GM12878 (cell line): ENCODE data around the gene RGS19. TPM values are rescaled to one million over a fixed set of nuclear protein-coding genes. Genes with fewer than 3 reads are reported as not detected.

Source experiments
- ATAC-seq: fragments of 200-7000 bp; cut with Tn5 transposase; 3 replicates; pipeline ENCODE4 v1.9.1; 2020; ENCODE audit warnings: mild to moderate bottlenecking, moderate library complexity
- BruUV-seq: library from RNA; stranded (reverse); fragments of 400-500 nt; replicated peaks from 2 replicates; lab custom pipeline; 2021; lab: Mats Ljungman, UMichigan
- CTCF ChIA-PET: fragments of 300-600 bp; sonication (Branson Sonifier 250); formaldehyde crosslinking; extraction: SDS; loops from one replicate; lab custom pipeline; 2021; ENCODE audit warnings: inconsistent platforms; lab: Yijun Ruan, JAX
- POLR2A ChIA-PET: fragments of 350-600 bp; formaldehyde crosslinking; extraction: SDS; loops from one replicate; lab custom pipeline; 2021; ENCODE audit warnings: inconsistent platforms; lab: Charles Lee
- RAD21 ChIA-PET: fragments of 300-600 bp; sonication (Branson Sonifier 250); formaldehyde crosslinking; loops from one replicate; lab custom pipeline; 2023; ENCODE audit warnings: antibody characterized with exemption; ENCODE audit not compliant: unreplicated experiment; lab: Charles Lee
- SMC1A ChIA-PET: fragments of 300-600 bp; sonication (Branson Sonifier 250); formaldehyde crosslinking; loops from one replicate; lab custom pipeline; 2023; ENCODE audit not compliant: unreplicated experiment, uncharacterized antibody; lab: Charles Lee
- DNase-seq: peaks from one replicate; pipeline ENCODE4 v3.0.0-alpha.2; 2011; ENCODE audit warnings: low read depth, low spot score
- FAIRE-seq: peaks from 3 replicates; lab custom pipeline; 2011; peaks lifted over from hg19 to GRCh38; lab: Jason Lieb, UNC
- H2AFZ ChIP-seq: 2 replicates; pipeline ENCODE4 v1.6.0; 2011; ENCODE audit warnings: low read depth, low read length, control low read depth; ENCODE audit not compliant: control insufficient read depth
- H3K27ac ChIP-seq: 2 replicates; pipeline ENCODE4 v1.5.1; 2011; ENCODE audit warnings: control low read depth; ENCODE audit not compliant: control insufficient read depth, insufficient read depth
- H3K27me3 ChIP-seq, 2 experiments: replicated peaks in 1 of 2; 2 replicates each; pipeline versions ENCODE4 v1.6.0 to v1.6.1; 2011; ENCODE audit warnings: low read length in 1 of 2; ENCODE audit not compliant: control insufficient read depth in 2 of 2, insufficient read depth in 2 of 2
- H3K36me3 ChIP-seq, 2 experiments: 2 replicates each; pipeline ENCODE4 v1.5.1; 2011; ENCODE audit warnings: low read length in 1 of 2; ENCODE audit not compliant: control insufficient read depth in 2 of 2, insufficient read depth in 2 of 2
- H3K4me1 ChIP-seq: 2 replicates; pipeline ENCODE4 v1.6.1; 2011; ENCODE audit warnings: mild to moderate bottlenecking, low read length, moderate library complexity, mixed read lengths; ENCODE audit not compliant: control insufficient read depth, insufficient read depth
- H3K4me2 ChIP-seq: 2 replicates; pipeline ENCODE4 v1.6.0; 2011; ENCODE audit warnings: control low read depth; ENCODE audit not compliant: control insufficient read depth, insufficient read depth
- H3K4me3 ChIP-seq: fragments of 200-600 bp; sonication (generic); 2 replicates; pipeline ENCODE4 v1.5.1; 2016
- H3K79me2 ChIP-seq: 2 replicates; pipeline ENCODE4 v1.6.0; 2011; ENCODE audit warnings: low read length; ENCODE audit not compliant: control insufficient read depth, insufficient read depth
- H3K9ac ChIP-seq: 2 replicates; pipeline ENCODE4 v1.8.0; 2011; ENCODE audit warnings: low read length, control low read depth, mixed read lengths; ENCODE audit not compliant: control insufficient read depth, insufficient read depth
- H3K9me3 ChIP-seq: replicated peaks from 3 replicates; pipeline ENCODE4 v1.5.1; 2011; ENCODE audit warnings: mild to moderate bottlenecking, low read length; ENCODE audit not compliant: control insufficient read depth, insufficient read depth
- H4K20me1 ChIP-seq: 2 replicates; pipeline ENCODE4 v1.6.0; 2011; ENCODE audit not compliant: control insufficient read depth, insufficient read depth
- BRCA1 ChIP-seq: IDR thresholded peaks from 2 replicates; pipeline ENCODE4 v1.6.1; 2011; ENCODE audit warnings: low read depth, low read length, improper control_type of control experiment
- CBX5 ChIP-seq: sonication (generic); IDR thresholded peaks from 2 replicates; pipeline ENCODE4 v1.6.1; 2016; ENCODE audit warnings: low read depth, moderate library complexity, mild to moderate bottlenecking, inconsistent platforms
- IRF5 ChIP-seq: fragments of 450-650 bp; IDR thresholded peaks from 2 replicates; pipeline ENCODE4 v1.6.1; 2017; ENCODE audit warnings: borderline replicate concordance
- PAX5 ChIP-seq: IDR thresholded peaks from 2 replicates; pipeline ENCODE4 v1.6.1; 2011; ENCODE audit warnings: low read depth, low read length, borderline replicate concordance
- POLR2A ChIP-seq: IDR thresholded peaks from 2 replicates; pipeline ENCODE4 v1.6.1; 2011; ENCODE audit warnings: low read depth, mild to moderate bottlenecking, low read length
- POLR2AphosphoS2 ChIP-seq: IDR thresholded peaks from 2 replicates; pipeline ENCODE4 v1.6.1; 2011; ENCODE audit warnings: low read depth, mild to moderate bottlenecking, low read length, improper control_type of control experiment, moderate library complexity
- SREBF1 ChIP-seq: IDR thresholded peaks from 2 replicates; pipeline ENCODE4 v1.6.1; 2012; ENCODE audit warnings: mild to moderate bottlenecking, low read length
- WGBS: methylation state at CpG from one replicate; pipeline ENCODE4 v1.1.6; 2016; ENCODE audit warnings: low lambda C conversion rate; ENCODE audit not compliant: insufficient replicate concordance, insufficient coverage; ENCODE audit errors: missing lambda C conversion rate; 5-methylcytosine and 5-hydroxymethylcytosine counted together
- in situ Hi-C: fragments of 300-500 bp; cut with MboI; formaldehyde crosslinking; loops from 9 replicates; pipeline ENCODE4 v1.14.3; 2018; ENCODE audit warnings: mixed read lengths
- intact Hi-C: fragments of 100-400 bp; cut with micrococcal nuclease; formaldehyde crosslinking; loops from one replicate; pipeline ENCODE4 v1.14.2; 2022; ENCODE audit not compliant: unreplicated experiment
- polyA plus RNA-seq, 11 experiments: library from polyadenylated mRNA; depleted of rRNA in 4 of 11; unstranded in 6 of 11; stranded (reverse) in 5 of 11; fragments of >200 nt; fragmentation: Nextera tagmentation in 4 of 11; fragmentation: Illumina TruSeq in 1 of 11; extraction: Ambion mirVana in 4 of 11; extraction: Trizol in 1 of 11; gene quantifications; 1 replicate in 1 of 11; 2 replicates in 10 of 11; pipeline versions ENCODE4 v1.2.1 to v1.2.3, GENCODE V29; 2011 to 2016; ENCODE audit warnings: inconsistent platforms in 2 of 11, missing spikeins in 2 of 11, low read depth in 1 of 11
- total RNA-seq, 4 experiments: library from RNA; depleted of rRNA in 3 of 4; stranded (reverse); fragments of >200 nt in 3 of 4; fragmentation: Illumina TruSeq in 1 of 4; extraction: Trizol in 1 of 4; gene quantifications; 2 replicates each; pipeline versions ENCODE4 v1.2.1 to v1.2.3, GENCODE V29; 2013 to 2021
- TF ChIP-seq, protein P1 (sequence below): fragments of 450-650 bp; formaldehyde crosslinking; IDR thresholded peaks from 2 replicates; pipeline ENCODE4 v1.4.0; 2022; ENCODE audit warnings: mild to moderate bottlenecking, moderate library complexity
- TF ChIP-seq, protein P2 (sequence below): IDR thresholded peaks from 2 replicates; pipeline ENCODE4 v1.6.1; 2012; ENCODE audit warnings: improper control_type of control experiment, low read depth, low read length; ENCODE audit not compliant: insufficient replicate concordance
- TF ChIP-seq, protein P3 (sequence below): fragments of 450-650 bp; formaldehyde crosslinking; IDR thresholded peaks from 2 replicates; pipeline ENCODE4 v1.4.0; 2020; ENCODE audit warnings: mild to moderate bottlenecking, moderate library complexity

RGS19 gene
- total and polyA plus RNA-seq, 10 of the 15 experiments (the other 5 are each of a cell fraction or from before 2014, with no cell fraction given), result 0.82 to 62.4 (median 39.8) TPM

DNA sequence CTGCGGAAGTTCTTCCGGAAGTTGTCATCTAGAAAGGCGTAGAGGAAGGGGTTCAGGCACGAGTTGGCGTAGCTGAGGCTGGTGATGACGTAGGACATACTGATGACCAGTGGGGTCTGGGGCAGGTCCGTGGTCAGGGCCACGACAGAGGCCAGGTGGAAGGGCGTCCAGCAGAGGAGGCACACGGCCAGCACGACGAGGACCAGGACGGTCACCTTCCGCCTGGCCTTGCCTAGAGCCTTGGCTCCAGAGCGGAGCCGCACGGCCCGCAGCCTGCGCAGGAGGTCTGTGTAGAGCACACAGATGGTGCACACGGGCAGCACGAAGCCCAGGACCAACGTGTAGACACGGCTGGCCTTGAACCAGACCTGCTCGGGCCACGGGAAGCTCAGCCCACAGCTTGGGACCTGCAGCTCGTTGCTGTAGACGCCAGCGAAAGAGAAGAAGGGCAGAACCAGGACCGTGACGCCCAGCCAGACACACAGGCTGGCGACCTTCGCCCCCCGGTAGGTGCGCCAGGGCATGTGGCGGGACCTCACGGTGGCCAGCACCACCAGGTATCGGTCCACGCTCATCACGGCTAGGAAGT, 26.6 kb upstream of the RGS19 start:
- WGBS, result 61% methylated on average over 39 of the region's 39 CpGs
- Histone ChIP-seq H3K4me1 (no peaks in the 10 kb centered on the region; the same call in 1 of the 2 replicates), H3K4me2 (no peak overlapping the region), H3K9ac (no peak overlapping the region), H3K27me3 (peaks cover 4 to 9% of the 10 kb centered on the region in 2 experiments; a peak in 3 of 4 replicates), H3K27ac (no peak overlapping the region), H3K9me3 (no peaks in the 10 kb centered on the region), H4K20me1 (no peaks in the 10 kb centered on the region), H3K36me3 (no peaks in the 10 kb centered on the region), H3K4me3 (no peak overlapping the region), H3K79me2 (no peaks in the 10 kb centered on the region), H2AFZ (no peak overlapping the region)
- DNase-seq (no peak), FAIRE-seq (no peak), ATAC-seq (no peak)
- ChIA-PET CTCF (interaction anchor here (4.6 kb wide), 1 partner anchor 15 kb away, joined by 23 read pairs; no protein-coding TSS in a partner anchor), SMC1A (no interaction called here), POLR2A (no interaction called here), RAD21 (no interaction called here)
- no TSS peak for BruUV-seq
- in situ Hi-C loops (no loop called here), intact Hi-C loops (no loop called here)
- TF ChIP-seq POLR2AphosphoS2 (no peak), IRF5 (no peak), PAX5 (no peak), SREBF1 (no peak), POLR2A (no peak), CBX5 (no peak), BRCA1 (no peak)
- TF ChIP-seq, protein P1, sequence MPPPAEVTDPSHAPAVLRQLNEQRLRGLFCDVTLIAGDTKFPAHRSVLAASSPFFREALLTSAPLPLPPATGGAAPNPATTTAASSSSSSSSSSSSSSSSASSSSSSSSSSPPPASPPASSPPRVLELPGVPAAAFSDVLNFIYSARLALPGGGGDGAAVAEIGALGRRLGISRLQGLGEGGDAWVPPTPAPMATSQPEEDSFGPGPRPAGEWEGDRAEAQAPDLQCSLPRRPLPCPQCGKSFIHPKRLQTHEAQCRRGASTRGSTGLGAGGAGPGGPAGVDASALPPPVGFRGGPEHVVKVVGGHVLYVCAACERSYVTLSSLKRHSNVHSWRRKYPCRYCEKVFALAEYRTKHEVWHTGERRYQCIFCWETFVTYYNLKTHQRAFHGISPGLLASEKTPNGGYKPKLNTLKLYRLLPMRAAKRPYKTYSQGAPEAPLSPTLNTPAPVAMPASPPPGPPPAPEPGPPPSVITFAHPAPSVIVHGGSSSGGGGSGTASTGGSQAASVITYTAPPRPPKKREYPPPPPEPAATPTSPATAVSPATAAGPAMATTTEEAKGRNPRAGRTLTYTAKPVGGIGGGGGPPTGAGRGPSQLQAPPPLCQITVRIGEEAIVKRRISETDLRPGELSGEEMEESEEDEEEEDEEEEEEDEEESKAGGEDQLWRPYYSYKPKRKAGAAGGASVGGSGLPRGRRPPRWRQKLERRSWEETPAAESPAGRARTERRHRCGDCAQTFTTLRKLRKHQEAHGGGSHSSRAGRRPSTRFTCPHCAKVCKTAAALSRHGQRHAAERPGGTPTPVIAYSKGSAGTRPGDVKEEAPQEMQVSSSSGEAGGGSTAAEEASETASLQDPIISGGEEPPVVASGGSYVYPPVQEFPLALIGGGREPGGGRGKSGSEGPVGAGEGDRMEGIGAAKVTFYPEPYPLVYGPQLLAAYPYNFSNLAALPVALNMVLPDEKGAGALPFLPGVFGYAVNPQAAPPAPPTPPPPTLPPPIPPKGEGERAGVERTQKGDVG (CRISPR knock-in tag), result no peak
- TF ChIP-seq, protein P2, sequence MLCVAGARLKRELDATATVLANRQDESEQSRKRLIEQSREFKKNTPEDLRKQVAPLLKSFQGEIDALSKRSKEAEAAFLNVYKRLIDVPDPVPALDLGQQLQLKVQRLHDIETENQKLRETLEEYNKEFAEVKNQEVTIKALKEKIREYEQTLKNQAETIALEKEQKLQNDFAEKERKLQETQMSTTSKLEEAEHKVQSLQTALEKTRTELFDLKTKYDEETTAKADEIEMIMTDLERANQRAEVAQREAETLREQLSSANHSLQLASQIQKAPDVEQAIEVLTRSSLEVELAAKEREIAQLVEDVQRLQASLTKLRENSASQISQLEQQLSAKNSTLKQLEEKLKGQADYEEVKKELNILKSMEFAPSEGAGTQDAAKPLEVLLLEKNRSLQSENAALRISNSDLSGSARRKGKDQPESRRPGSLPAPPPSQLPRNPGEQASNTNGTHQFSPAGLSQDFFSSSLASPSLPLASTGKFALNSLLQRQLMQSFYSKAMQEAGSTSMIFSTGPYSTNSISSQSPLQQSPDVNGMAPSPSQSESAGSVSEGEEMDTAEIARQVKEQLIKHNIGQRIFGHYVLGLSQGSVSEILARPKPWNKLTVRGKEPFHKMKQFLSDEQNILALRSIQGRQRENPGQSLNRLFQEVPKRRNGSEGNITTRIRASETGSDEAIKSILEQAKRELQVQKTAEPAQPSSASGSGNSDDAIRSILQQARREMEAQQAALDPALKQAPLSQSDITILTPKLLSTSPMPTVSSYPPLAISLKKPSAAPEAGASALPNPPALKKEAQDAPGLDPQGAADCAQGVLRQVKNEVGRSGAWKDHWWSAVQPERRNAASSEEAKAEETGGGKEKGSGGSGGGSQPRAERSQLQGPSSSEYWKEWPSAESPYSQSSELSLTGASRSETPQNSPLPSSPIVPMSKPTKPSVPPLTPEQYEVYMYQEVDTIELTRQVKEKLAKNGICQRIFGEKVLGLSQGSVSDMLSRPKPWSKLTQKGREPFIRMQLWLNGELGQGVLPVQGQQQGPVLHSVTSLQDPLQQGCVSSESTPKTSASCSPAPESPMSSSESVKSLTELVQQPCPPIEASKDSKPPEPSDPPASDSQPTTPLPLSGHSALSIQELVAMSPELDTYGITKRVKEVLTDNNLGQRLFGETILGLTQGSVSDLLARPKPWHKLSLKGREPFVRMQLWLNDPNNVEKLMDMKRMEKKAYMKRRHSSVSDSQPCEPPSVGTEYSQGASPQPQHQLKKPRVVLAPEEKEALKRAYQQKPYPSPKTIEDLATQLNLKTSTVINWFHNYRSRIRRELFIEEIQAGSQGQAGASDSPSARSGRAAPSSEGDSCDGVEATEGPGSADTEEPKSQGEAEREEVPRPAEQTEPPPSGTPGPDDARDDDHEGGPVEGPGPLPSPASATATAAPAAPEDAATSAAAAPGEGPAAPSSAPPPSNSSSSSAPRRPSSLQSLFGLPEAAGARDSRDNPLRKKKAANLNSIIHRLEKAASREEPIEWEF, result no peak
- TF ChIP-seq, protein P3, sequence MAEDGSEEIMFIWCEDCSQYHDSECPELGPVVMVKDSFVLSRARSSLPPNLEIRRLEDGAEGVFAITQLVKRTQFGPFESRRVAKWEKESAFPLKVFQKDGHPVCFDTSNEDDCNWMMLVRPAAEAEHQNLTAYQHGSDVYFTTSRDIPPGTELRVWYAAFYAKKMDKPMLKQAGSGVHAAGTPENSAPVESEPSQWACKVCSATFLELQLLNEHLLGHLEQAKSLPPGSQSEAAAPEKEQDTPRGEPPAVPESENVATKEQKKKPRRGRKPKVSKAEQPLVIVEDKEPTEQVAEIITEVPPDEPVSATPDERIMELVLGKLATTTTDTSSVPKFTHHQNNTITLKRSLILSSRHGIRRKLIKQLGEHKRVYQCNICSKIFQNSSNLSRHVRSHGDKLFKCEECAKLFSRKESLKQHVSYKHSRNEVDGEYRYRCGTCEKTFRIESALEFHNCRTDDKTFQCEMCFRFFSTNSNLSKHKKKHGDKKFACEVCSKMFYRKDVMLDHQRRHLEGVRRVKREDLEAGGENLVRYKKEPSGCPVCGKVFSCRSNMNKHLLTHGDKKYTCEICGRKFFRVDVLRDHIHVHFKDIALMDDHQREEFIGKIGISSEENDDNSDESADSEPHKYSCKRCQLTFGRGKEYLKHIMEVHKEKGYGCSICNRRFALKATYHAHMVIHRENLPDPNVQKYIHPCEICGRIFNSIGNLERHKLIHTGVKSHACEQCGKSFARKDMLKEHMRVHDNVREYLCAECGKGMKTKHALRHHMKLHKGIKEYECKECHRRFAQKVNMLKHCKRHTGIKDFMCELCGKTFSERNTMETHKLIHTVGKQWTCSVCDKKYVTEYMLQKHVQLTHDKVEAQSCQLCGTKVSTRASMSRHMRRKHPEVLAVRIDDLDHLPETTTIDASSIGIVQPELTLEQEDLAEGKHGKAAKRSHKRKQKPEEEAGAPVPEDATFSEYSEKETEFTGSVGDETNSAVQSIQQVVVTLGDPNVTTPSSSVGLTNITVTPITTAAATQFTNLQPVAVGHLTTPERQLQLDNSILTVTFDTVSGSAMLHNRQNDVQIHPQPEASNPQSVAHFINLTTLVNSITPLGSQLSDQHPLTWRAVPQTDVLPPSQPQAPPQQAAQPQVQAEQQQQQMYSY (CRISPR knock-in tag), result no peak
